ENCODE measurements around the gene TTLL3. TPM values are rescaled to one million over a fixed set of nuclear protein-coding genes. Genes with fewer than 3 reads are reported as not detected.
"Not testable (repeated sequence)": the region's sequence is repeated elsewhere in the genome, so short reads cannot be mapped to it uniquely, and the experiment has no call there.

TTLL3 gene
- polyA plus RNA-seq, 1 donor, result 35.6 TPM

DNA sequence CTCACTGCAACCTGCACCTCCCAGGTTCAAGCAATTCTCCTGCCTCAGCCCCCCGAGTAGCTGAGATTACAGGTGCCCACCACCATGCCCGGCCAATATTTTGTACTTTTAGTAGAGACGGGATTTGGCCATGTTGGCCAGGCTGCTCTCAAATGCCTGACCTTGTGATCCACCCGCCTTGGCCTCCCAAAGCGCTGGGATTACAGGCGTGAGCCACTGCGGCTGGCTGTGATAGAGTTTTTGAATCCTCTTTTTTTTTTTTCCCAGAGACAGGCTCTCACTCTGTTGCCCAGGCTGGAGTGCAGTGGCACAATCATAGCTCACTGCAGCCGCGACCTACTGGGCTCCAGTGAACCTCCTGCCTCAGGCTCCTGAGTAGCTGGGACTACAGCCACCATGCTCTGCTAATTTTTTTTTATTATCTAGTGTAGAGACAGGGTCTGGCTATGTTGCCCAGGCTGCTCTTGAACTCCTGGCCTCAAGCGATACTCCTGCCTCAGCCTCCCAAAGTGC is 55.1 kb downstream of the TTLL3 start:
- not testable (repeated sequence) for DNase-seq (ENCODE audit: low read depth)

DNA sequence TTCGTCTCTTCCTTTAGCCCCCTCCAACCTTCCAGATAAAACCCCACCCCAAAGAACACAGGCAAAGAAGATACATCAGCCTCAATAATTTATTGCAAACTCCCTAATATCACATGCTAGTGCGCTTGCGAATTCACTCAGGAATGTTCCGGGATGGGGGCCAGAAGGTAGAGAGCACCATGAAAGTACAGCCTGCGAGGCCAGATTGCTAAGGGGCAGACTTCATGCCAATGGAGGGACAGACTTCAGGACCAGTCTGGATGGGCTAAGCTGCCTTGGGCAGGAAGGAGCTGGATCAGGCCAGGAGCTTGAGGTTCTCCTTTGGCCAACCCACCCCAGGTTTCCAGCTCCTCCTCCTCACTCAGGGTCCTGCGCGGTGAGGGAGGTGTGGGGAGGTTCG is 56.6 kb downstream of the TTLL3 start:
- DNase-seq (ENCODE audit: low read depth), result no peak

DNA sequence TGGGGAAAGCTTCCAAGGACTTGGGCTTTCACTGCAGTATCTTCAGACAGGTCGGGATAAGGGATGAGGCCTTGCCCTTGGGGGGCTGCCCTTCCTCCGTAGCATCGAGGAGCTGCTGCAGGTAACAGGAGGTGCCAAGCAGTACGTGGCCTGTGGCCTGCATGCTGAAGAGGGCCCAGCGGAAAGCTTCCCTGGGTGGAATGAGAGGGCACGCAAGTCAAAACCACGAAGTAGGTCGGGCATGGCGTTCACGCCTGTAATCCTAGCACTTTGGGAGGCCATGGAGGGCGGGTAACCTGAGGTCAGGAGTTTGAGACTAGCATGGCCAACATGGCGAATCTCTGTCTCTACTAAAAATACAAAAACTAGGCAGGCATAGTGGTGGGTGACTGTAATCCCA is 57.0 kb downstream of the TTLL3 start:
- no peak for DNase-seq (ENCODE audit: low read depth)

DNA sequence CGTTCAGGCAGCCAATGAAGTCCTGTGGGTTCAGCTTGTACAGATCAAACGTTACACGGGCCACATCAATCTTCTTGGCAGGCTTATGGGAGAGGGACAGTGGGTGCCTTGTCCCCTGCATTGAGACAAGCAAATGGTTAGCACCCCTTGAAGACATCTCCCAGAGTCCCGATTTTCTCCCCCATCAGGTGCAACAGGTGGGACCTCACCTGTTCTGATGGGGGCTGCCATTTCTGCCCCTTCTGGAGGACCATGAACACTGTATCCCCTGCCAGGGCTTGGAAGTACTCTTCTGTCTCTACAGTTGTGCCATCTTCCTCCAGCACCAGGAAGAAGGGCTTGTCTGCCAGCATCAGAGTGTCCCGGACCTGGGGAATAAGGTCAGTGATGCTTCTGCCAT is 59.9 kb downstream of the TTLL3 start:
- no peak for DNase-seq (ENCODE audit: low read depth)

DNA sequence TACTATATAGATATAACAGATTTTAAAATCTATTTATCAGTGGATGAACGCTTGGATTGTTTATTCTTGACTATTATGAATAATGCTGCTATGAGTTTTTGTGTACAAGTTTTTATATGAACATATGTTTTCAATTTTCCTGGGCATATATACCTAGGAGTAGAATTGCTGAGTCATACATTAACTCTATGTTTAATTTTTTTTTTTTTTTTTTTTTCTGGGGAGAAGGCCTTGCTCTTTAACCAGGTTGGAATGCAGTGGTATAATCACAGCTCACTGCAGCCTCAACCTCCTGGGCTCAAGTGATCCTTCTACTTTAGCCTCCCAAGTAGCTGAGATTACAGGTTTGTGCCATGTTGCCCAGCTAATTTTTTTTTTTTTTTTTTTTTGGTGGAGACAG is 60.9 kb downstream of the TTLL3 start:
- no peak for DNase-seq (ENCODE audit: low read depth)

DNA sequence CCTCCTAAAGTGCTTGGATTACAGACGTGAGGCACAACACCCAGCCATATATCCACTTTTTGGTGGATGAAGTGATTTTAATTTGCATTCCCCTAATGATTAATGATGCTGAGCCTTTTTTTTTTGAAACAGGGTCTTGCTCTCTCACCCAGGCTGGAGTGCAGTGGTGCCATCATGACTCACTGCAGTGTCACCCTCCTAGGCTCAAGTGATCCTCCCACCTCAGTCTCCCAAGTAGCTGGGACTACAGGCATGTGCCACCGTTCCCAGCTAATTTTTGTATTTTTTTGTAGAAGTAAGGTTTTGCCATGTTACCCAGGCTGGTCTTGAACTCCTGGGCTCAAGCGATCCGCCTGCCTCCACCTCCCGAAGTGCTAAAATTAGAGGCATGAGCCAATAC is 62.0 kb downstream of the TTLL3 start:
- not testable (repeated sequence) for DNase-seq (ENCODE audit: low read depth)

DNA sequence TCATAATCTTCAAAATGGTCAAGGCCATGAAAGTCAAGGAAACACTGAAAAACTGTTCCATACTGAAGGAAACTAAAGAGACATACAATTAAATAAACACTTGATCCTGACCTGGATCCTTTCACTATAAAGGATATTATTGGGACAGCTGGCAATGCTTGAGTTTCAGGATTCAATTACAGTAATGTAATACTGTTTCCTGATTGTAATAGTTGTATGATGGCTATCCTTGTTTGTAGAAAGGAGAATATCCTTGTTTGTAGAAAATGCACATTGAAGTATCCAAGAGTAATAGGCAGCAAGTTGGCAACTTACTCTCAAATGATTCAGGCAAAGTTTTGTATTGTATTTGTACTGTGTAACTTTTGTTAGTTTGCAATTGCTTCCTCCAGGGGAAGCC is 65.4 kb downstream of the TTLL3 start:
- no peak for DNase-seq (ENCODE audit: low read depth)

DNA sequence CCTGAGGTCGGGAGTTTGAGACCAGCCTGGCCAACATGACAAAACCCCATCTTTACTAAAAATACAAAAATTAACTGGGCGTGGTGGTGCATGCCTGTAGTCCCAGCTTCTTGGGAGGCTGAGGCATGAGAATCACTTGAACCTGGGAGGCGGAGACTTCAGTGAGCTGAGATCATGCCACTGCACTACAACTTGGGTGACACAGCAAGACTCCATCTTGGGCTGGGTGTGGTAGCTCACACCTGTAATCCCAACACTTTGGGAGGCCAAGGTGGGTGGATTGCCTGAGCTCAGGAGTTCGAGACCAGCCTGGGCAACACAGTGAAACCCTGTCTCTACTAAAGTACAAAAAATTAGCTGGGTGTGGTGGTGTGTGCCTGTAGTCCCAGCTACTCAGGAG is 66.2 kb downstream of the TTLL3 start:
- DNase-seq (ENCODE audit: low read depth), result not testable (repeated sequence)

DNA sequence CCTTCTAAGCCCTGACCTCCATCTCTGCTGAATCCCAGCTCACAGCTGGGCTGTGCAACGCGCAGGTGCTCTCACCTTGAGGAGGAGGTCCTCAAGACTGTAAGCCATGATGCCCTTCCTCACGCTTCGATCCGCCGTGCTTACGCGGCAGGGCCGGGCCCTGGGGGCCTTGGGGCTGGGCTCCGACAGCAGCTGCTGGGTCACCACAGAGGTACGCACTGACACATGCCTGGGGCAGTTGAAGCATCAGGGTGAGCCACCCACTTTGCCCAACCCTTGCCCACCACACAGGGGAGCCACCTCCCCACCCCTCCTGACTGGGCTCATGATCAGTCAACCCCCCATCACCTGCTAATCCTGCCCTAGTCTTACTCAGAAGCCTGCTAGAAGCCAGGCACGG is 66.9 kb downstream of the TTLL3 start:
- no peak for DNase-seq (ENCODE audit: low read depth)

DNA sequence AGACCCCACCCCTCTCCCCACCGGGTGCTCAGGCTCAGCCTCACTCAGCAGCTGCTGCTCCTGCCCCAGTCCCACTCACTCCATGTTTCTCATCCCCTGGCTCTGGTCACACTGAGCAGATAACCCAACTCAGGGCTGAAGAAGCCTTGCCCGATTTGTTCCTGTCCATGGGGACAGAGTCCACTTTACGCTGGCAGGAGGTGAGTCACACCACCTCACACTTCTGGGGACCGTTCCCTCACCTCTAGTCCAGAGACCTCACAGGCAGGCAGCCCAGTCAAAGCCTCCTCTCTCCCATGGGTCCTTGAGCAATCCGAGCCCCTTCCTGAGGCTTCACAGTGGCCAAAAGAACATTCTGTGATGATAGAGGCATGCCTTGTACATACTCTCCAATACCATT is 68.6 kb downstream of the TTLL3 start:
- DNase-seq (ENCODE audit: low read depth), result no peak

DNA sequence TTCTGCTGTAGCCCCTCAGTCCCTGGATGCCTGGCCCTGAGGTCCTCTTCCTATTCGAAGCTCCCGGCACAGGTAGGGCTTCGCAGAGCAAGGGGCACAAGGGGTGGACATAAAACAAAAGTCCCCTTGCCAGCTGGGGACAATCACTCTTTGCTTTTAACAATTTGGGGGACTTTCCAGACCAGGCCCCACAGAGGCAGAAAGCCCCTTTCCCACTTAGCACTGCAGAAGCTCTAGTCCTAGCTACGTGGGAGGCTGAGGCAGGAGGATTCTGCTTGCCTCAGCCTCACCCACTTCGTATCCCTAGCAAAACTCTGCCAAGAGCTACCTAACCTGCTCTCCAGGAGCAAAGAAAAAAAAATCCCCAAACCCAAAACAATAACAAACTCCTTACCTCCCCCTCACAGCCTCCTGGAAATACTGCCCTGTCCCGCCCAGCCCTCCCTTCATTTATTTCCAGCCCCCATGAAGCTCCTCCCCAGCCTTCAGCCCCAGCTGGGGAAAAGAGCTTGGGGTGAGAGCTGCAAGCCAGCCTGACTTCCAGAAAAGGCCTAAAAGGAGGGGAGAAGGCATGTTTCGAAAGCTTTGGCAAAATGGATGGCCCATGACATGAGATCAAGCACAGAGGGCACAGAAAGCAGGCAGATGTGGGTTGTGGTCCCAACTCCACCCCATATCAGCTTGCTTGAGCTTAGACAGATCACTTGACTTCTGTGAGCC is 69.9 kb downstream of the TTLL3 start, which contains the start of gene CIDEC:
CIDEC (minus strand) TSS at position 424 of the 720 bp plus-strand sequence. CDS start 1,767 bp downstream, outside the sequence.
- DNase-seq (ENCODE audit: low read depth), result no peak

DNA sequence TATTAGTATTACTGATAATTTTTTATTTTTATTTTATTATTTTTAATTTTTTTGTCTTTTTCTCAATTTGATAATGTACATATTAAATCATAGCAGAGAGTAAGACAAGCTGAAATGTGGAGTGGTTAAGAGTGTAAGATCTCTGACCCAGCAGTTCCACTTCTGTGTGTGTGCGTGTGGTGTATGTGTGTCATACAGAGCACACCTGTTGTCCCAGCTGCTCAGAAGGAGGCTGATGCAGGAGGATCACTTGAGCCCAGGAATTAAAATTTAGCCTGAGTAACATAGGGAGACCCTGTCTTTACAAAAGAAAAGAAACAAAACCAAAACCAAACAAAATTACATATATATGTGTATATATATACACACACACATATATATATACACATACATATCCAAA is 71.4 kb downstream of the TTLL3 start:
- DNase-seq (ENCODE audit: low read depth), result no peak

DNA sequence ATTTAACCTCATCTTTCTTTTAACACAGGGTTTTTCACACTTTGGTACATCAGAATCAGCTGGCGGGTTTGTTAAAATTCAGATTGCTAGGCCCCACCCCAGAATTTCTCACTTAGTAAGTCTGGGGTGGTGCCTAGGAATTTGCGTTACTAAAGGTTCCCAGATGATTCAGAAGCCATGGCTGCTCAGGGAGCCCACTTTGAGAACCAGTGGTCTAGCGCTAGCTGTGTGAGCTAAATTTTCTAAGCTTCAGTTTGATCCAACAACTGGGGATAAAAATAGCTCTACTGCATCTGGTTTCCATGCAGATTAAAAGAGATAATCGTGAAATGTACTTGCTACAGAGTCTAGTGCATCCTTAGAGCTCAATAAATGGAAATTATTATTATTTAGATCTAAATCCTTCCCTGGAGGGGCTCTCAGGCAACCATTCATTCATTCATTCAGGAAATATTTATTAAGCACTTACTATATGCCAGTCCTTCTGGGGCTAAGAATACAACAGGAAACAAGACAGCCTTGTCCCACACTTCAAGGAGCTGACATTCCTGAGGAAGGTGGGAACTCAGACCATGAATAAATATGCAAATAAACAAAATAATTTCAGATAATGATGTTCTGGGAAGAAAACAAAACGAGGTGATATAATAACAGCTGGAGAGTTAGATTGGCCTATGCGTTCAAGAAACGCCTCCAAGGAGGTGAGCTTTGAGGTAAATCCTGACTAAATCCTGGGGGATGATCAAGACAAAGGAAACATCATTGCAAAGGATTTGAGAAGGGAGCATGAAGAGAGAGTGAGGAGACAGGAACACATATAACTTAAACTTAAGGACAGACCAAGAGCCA is 73.9 kb downstream of the TTLL3 start:
- DNase-seq (ENCODE audit: low read depth), result no peak

DNA sequence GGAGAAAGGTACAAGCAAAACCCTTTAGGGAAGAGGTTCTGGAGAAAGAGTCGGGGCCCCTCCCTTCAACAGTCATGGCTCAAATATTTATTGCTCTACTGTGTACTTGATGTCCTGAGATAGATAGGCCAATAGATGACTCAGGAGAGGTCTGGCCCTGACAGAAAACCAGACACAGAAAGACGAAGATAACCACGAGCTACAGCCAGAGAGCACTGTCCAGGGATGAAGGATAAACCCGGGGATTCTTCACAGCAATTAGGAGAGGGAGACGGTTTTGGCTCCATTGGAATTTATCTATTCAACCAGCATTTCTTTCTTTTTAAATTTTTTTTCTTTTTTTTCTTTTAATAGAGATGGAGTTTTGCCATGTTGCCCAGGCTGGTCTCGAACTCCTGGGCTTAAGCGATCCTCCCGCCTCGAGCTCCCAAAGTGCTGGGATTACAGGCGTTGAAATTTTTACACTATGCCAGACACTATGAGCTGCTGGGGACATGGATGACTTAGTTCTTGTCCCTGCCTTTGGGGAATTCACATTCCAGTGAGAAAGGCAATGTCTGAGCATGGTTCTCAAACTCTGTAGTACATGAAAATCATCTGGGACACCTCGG is 74.6 kb downstream of the TTLL3 start:
- no peak for DNase-seq (ENCODE audit: low read depth)

Other genes with a start within 250 kb of the TTLL3 start
- 19.1 TPM for gene MTMR14, start 160.8 kb upstream of the TTLL3 start, polyA plus RNA-seq (ENCODE audit: insufficient read length)
- gene CPNE9, start 106.4 kb upstream of the TTLL3 start, polyA plus RNA-seq (ENCODE audit: insufficient read length), result not detected
- gene BRPF1, start 78.5 kb upstream of the TTLL3 start, polyA plus RNA-seq (ENCODE audit: insufficient read length), result 11.7 TPM
- 30.0 TPM for gene OGG1, start 60.3 kb upstream of the TTLL3 start, polyA plus RNA-seq (ENCODE audit: insufficient read length)
- gene CAMK1, start 40.3 kb upstream of the TTLL3 start, polyA plus RNA-seq (ENCODE audit: insufficient read length), result 11.9 TPM
- gene TADA3, start 17.8 kb upstream of the TTLL3 start, polyA plus RNA-seq (ENCODE audit: insufficient read length), result 61.8 TPM
- 75.6 TPM for gene ARPC4, start 17.2 kb upstream of the TTLL3 start, polyA plus RNA-seq (ENCODE audit: insufficient read length)
- 29.7 TPM for gene RPUSD3, start 33.7 kb downstream of the TTLL3 start, polyA plus RNA-seq (ENCODE audit: insufficient read length)
- gene CIDEC, start 70.0 kb downstream of the TTLL3 start, polyA plus RNA-seq (ENCODE audit: insufficient read length), result 0.22 TPM
- gene JAGN1, start 80.3 kb downstream of the TTLL3 start, polyA plus RNA-seq (ENCODE audit: insufficient read length), result 31.7 TPM
- 1.8 TPM for gene IL17RE, start 92.6 kb downstream of the TTLL3 start, polyA plus RNA-seq (ENCODE audit: insufficient read length)
- gene IL17RC, start 106.8 kb downstream of the TTLL3 start, polyA plus RNA-seq (ENCODE audit: insufficient read length), result 28.4 TPM
- gene CRELD1, start 123.6 kb downstream of the TTLL3 start, polyA plus RNA-seq (ENCODE audit: insufficient read length), result 36.7 TPM
- 2.3 TPM for gene PRRT3, start 142.1 kb downstream of the TTLL3 start, polyA plus RNA-seq (ENCODE audit: insufficient read length)
- gene EMC3, start 176.6 kb downstream of the TTLL3 start, polyA plus RNA-seq (ENCODE audit: insufficient read length), result 37.4 TPM
- gene FANCD2, start 216.2 kb downstream of the TTLL3 start, polyA plus RNA-seq (ENCODE audit: insufficient read length), result 6.9 TPM

Data from forelimb muscle (tissue), 1 donor.